Heart left ventricle (tissue), 16 donors: ENCODE data around the gene TRAM2. TPM values are rescaled to one million over a fixed set of nuclear protein-coding genes. Genes with fewer than 3 reads are reported as not detected.

Experiments used
- ATAC-seq, 4 donors: fragments of 200-7000 bp; cut with Tn5 transposase; one replicate each; pipeline ENCODE4 v1.9.1; 2020 to 2022; ENCODE audit warnings: moderate library complexity in 4 of 4, mild to moderate bottlenecking in 3 of 4, moderate number of reproducible peaks in 1 of 4
- DNase-seq, 5 donors: peaks; one replicate each; pipeline ENCODE4 v3.0.0-alpha.2; 2020
- H3K27ac ChIP-seq, 12 donors: fragments of 200-600 bp; sonication (generic) in 4 of 12; one replicate each; pipeline versions ENCODE4 v1.5.0 to v1.8.0; 2016 to 2022; ENCODE audit warnings: mild to moderate bottlenecking in 2 of 12
- H3K27me3 ChIP-seq, 9 donors: fragments of 200-600 bp; sonication (generic) in 2 of 9; one replicate each; pipeline versions ENCODE4 v1.5.1 to v1.8.0; 2016 to 2022; ENCODE audit warnings: mild to moderate bottlenecking in 3 of 9
- H3K36me3 ChIP-seq, 9 donors: fragments of 200-600 bp; sonication (generic) in 2 of 9; one replicate each; pipeline versions ENCODE4 v1.5.0 to v1.8.0; 2018 to 2022; ENCODE audit warnings: mild to moderate bottlenecking in 2 of 9
- H3K4me1 ChIP-seq, 12 donors: fragments of 200-600 bp; sonication (generic) in 4 of 12; one replicate each; pipeline versions ENCODE4 v1.5.0 to v1.8.0; 2016 to 2022; ENCODE audit warnings: mild to moderate bottlenecking in 3 of 12
- H3K4me3 ChIP-seq, 12 donors: fragments of 200-600 bp; sonication (generic) in 4 of 12; one replicate each; pipeline versions ENCODE4 v1.5.0 to v1.8.0; 2017 to 2022; ENCODE audit warnings: mild to moderate bottlenecking in 9 of 12, moderate library complexity in 4 of 12
- H3K9me3 ChIP-seq, 12 donors: fragments of 200-600 bp; sonication (generic) in 4 of 12; one replicate each; pipeline versions ENCODE4 v1.5.0 to v1.8.0; 2016 to 2022; ENCODE audit warnings: mild to moderate bottlenecking in 1 of 12
- CTCF ChIP-seq, 12 donors: fragments of 200-600 bp; sonication (generic) in 4 of 12; IDR thresholded peaks; one replicate each; pipeline versions ENCODE4 v1.5.0 to v1.8.0; 2018 to 2022; ENCODE audit warnings: antibody characterized with exemption in 12 of 12, mild to moderate bottlenecking in 5 of 12
- POLR2A ChIP-seq, 2 donors: fragments of 450-650 bp; IDR thresholded peaks; one replicate each; pipeline ENCODE4 v1.6.1; 2017; ENCODE audit warnings: antibody characterized with exemption in 2 of 2, mild to moderate bottlenecking in 2 of 2, moderate library complexity in 2 of 2
- WGBS, 4 donors: extraction: QIAGEN DNeasy Blood & Tissue Kit in 2 of 4; methylation state at CpG; one replicate each; pipeline versions ENCODE4 v1.1.5 to v1.1.7; 2013 to 2018; 5-methylcytosine and 5-hydroxymethylcytosine counted together
- intact Hi-C, 10 donors: fragments of 100-400 bp; cut with DNase I; formaldehyde crosslinking; loops; one replicate each; pipeline versions ENCODE4 v1.11.1 to v1.14.2; 2022
- polyA plus RNA-seq, 2 donors: library from polyadenylated mRNA; stranded (reverse); fragments of 200-250 nt; gene quantifications; one replicate each; pipeline ENCODE4 v1.2.3, GENCODE V29; 2013
- total RNA-seq, 9 donors: library from RNA; depleted of rRNA in 2 of 9; stranded (reverse); fragments of >200 nt in 2 of 9; fragmentation: NEBNext Ultra II Directional in 3 of 9; extraction: Animal tissue kit (Norgen Biotek cat#: 25700) in 3 of 9; gene quantifications; one replicate each; pipeline versions ENCODE4 v1.1.0 to v1.2.4, GENCODE V29; 2016 to 2023
- donor health status: ischemic (EF 13 %, LVEDD 7.1; RV severe dilation, severe dysfunction).
- donor health status: healthy with polysubstance abuse.
- donor health status: DM: no; HTN: yes; CAD: no.
- donor health status: DM: no; HTN: no; CAD: no.
- donor health status: ischemic (EF 25% LVEDD 6.9; RV normal size, moderate dysfunction).
- donor health status: ischemic (EF 25% LVEDD 5.7; RV mildly dilated, moderate dysfunction).
- donor health status: healthy.
- donor health status: DM: yes; HTN: yes; CAD: no.
- donor health status: ischemic (EF 35%, LVEDD 5.7; RV mildly dilated, moderate dysfunction).
- donor health status: nonischemic (EF 11% LVEDD 7.7; RV severe dilation, severe dysfunction).
- donor health status: DM: yes; HTN: yes; CAD: no.
- donor health status: PGD.
- donor health status: ischemic (EF 29% LVEDD 5.4; RV normal size, mild dysfunction).
- donor health status: nonischemic (EF 23%, LVEDD 6.1; RV moderate dilation, normal function).

Gene TRAM2
- total and polyA plus RNA-seq, 11 donors: 4.7 to 19.0 (median 12.1) TPM

GRCh38 chr6:52508261-52508739 is 68.6 kb downstream of the TRAM2 start:
- no peak for DNase-seq
- H3K4me1 ChIP-seq: peaks cover 17 to 85% (median 52%) of the 10 kb centered on the region in 12 donors
- no peak for ATAC-seq
- intact Hi-C loops: loop anchor here in 1 of 10 donors (5.0 kb wide), 1 partner anchor 74 kb away; no protein-coding TSS in a partner anchor
- no peaks in the 10 kb centered on the region for H3K9me3 ChIP-seq
- TF ChIP-seq POLR2A (IDR thresholded peaks at IDR 0.05) (no peak), CTCF (IDR thresholded peaks at IDR 0.05) (no peak)
- 91 to 96% (median 95%) methylated on average over 5 of the region's 5 CpGs for WGBS, 4 donors
- H3K27me3 ChIP-seq: no peaks in the 10 kb centered on the region
- H3K4me3 ChIP-seq: no peak overlapping the region
- H3K27ac ChIP-seq: no peak overlapping the region
- H3K36me3 ChIP-seq: peaks cover 0 to 67% (median 48%) of the 10 kb centered on the region in 9 donors

- H3K27me3 ChIP-seq: no peaks in the 10 kb centered on the region
- DNase-seq (no peak), ATAC-seq (no peak)
- no peaks in the 10 kb centered on the region for H3K9me3 ChIP-seq
- no peak overlapping the region for H3K4me3 ChIP-seq
- H3K36me3 ChIP-seq: peaks cover 0 to 70% (median 50%) of the 10 kb centered on the region in 9 donors
- intact Hi-C loops: loop anchor here in 2 of 10 donors (2.0 to 5.0 kb wide), 2 partner anchors 67 to 75 kb away; no protein-coding TSS in a partner anchor
- no peak overlapping the region for H3K27ac ChIP-seq
- peaks cover 15 to 85% (median 52%) of the 10 kb centered on the region in 12 donors for H3K4me1 ChIP-seq
- TF ChIP-seq POLR2A (IDR thresholded peaks at IDR 0.05): no peak
- TF ChIP-seq CTCF (IDR thresholded peaks at IDR 0.05): no peak
- 80 to 88% (median 86%) methylated on average over 3 of the region's 3 CpGs for WGBS, 4 donors
These were observed 69.2 kb downstream of the TRAM2 start for GRCh38 chr6:52507557-52508260.

- intact Hi-C loops: loop anchor here in 2 of 10 donors (2.0 to 5.0 kb wide), 2 partner anchors 68 to 76 kb away; no protein-coding TSS in a partner anchor
These were observed 70.4 kb downstream of the TRAM2 start for GRCh38 chr6:52506476-52506875.

More at GRCh38 chr6:52506476-52506875, 70.4 kb downstream of the TRAM2 start:
- H3K27ac ChIP-seq: no peak overlapping the region
- peaks cover 0 to 81% (median 62%) of the 10 kb centered on the region in 9 donors for H3K36me3 ChIP-seq
- no peak for DNase-seq
- no peak overlapping the region for H3K4me3 ChIP-seq
- no peaks in the 10 kb centered on the region for H3K9me3 ChIP-seq
- H3K4me1 ChIP-seq: peaks cover 11 to 77% (median 46%) of the 10 kb centered on the region in 12 donors
- 74 to 82% (median 78%) methylated on average over 9 of the region's 9 CpGs for WGBS, 4 donors
- no peak for ATAC-seq
- no peaks in the 10 kb centered on the region for H3K27me3 ChIP-seq
- no peak for TF ChIP-seq POLR2A (IDR thresholded peaks at IDR 0.05)
- TF ChIP-seq CTCF (IDR thresholded peaks at IDR 0.05): no peak
